GM12878 (cell line): ENCODE data around the gene COG7. TPM values are rescaled to one million over a fixed set of nuclear protein-coding genes. Genes with fewer than 3 reads are reported as not detected.

Source experiments
- CBX5 ChIP-seq: sonication (generic); IDR thresholded peaks from 2 replicates; pipeline ENCODE4 v1.6.1; 2016; ENCODE audit warnings: low read depth, moderate library complexity, mild to moderate bottlenecking, inconsistent platforms
- CEBPB ChIP-seq, 2 experiments: fragments of 150-350 bp in 1 of 2; IDR thresholded peaks; 2 replicates each; pipeline ENCODE4 v1.6.1; 2012 to 2014; ENCODE audit warnings: low read depth in 2 of 2, low read length in 2 of 2, borderline replicate concordance in 1 of 2, inconsistent platforms in 1 of 2
- E2F8 ChIP-seq: fragments of 450-650 bp; IDR thresholded peaks from 2 replicates; pipeline ENCODE4 v1.6.1; 2018; ENCODE audit warnings: mild to moderate bottlenecking, low read depth, moderate library complexity; ENCODE audit not compliant: partially characterized antibody
- ZBTB40 ChIP-seq: fragments of 450-650 bp; IDR thresholded peaks from 2 replicates; pipeline ENCODE4 v1.6.1; 2016; ENCODE audit warnings: mild to moderate bottlenecking, moderate library complexity, borderline replicate concordance
- polyA plus RNA-seq, 11 experiments: library from polyadenylated mRNA; depleted of rRNA in 4 of 11; unstranded in 6 of 11; stranded (reverse) in 5 of 11; fragments of >200 nt; fragmentation: Nextera tagmentation in 4 of 11; fragmentation: Illumina TruSeq in 1 of 11; extraction: Ambion mirVana in 4 of 11; extraction: Trizol in 1 of 11; gene quantifications; 1 replicate in 1 of 11; 2 replicates in 10 of 11; pipeline versions ENCODE4 v1.2.1 to v1.2.3, GENCODE V29; 2011 to 2016; ENCODE audit warnings: inconsistent platforms in 2 of 11, missing spikeins in 2 of 11, low read depth in 1 of 11
- total RNA-seq, 4 experiments: library from RNA; depleted of rRNA in 3 of 4; stranded (reverse); fragments of >200 nt in 3 of 4; fragmentation: Illumina TruSeq in 1 of 4; extraction: Trizol in 1 of 4; gene quantifications; 2 replicates each; pipeline versions ENCODE4 v1.2.1 to v1.2.3, GENCODE V29; 2013 to 2021
- TF ChIP-seq, protein P1 (sequence below): fragments of 450-650 bp; IDR thresholded peaks from 2 replicates; pipeline ENCODE4 v1.6.1; 2017; ENCODE audit warnings: mild to moderate bottlenecking, moderate library complexity

COG7 gene
- total and polyA plus RNA-seq, 10 of the 15 experiments (the other 5 are each of a cell fraction or from before 2014, with no cell fraction given) = 2.9 to 24.0 (median 10.0) TPM

DNA sequence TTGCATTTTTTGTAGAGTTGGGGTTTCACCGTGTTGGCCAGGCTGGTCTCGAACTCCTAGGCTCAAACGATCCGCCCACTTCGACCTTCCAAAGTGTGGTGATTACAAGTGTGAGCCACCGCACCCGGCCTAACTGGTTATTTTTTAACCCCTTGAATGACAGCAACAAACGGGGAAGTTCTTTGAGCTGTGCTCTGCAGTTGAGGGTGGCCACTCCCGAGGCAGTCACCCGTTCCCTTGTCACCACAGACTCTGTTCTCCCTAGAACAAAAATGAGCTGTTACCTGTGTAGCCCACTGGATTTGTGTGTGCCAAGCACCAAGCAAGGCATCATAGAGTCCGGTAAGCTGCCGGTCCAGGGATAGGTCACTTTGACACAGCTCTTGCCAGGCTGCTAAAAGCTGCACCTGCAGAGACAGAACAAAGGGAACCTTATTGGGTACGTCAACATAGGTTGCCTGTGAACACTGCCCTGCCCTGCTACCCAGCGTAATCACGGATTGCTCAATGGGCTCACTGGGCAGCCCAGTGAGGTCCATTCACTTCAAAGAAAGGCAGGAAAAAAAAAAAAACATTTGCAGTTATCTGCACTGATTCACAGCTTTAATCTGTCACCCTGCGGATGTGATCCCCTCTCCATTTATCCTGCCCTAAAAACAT, 19.6 kb downstream of the COG7 start (continued):
- TF ChIP-seq ZBTB40 (no peak), E2F8 (no peak), CEBPB (IDR thresholded peaks at IDR 0.05; ENCODE audit: borderline replicate concordance in 1 of 2, low read depth in 2 of 2, low read length in 2 of 2) (no peak), CBX5 (no peak)
- TF ChIP-seq, protein P1, sequence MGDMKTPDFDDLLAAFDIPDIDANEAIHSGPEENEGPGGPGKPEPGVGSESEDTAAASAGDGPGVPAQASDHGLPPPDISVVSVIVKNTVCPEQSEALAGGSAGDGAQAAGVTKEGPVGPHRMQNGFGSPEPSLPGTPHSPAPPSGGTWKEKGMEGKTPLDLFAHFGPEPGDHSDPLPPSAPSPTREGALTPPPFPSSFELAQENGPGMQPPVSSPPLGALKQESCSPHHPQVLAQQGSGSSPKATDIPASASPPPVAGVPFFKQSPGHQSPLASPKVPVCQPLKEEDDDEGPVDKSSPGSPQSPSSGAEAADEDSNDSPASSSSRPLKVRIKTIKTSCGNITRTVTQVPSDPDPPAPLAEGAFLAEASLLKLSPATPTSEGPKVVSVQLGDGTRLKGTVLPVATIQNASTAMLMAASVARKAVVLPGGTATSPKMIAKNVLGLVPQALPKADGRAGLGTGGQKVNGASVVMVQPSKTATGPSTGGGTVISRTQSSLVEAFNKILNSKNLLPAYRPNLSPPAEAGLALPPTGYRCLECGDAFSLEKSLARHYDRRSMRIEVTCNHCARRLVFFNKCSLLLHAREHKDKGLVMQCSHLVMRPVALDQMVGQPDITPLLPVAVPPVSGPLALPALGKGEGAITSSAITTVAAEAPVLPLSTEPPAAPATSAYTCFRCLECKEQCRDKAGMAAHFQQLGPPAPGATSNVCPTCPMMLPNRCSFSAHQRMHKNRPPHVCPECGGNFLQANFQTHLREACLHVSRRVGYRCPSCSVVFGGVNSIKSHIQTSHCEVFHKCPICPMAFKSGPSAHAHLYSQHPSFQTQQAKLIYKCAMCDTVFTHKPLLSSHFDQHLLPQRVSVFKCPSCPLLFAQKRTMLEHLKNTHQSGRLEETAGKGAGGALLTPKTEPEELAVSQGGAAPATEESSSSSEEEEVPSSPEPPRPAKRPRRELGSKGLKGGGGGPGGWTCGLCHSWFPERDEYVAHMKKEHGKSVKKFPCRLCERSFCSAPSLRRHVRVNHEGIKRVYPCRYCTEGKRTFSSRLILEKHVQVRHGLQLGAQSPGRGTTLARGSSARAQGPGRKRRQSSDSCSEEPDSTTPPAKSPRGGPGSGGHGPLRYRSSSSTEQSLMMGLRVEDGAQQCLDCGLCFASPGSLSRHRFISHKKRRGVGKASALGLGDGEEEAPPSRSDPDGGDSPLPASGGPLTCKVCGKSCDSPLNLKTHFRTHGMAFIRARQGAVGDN = no peak
